Fibroblast of lung (primary cell): ENCODE data around the gene SLC18A3. TPM values are rescaled to one million over a fixed set of nuclear protein-coding genes. Genes with fewer than 3 reads are reported as not detected.

Source experiments
- DNase-seq, 2 donors: peaks; one replicate each; pipeline versions ENCODE4 v3.0.0 to v3.0.0-alpha.2; 2010; ENCODE audit warnings: low read depth in 2 of 2
- H2AFZ ChIP-seq: 2 replicates; pipeline ENCODE4 v1.5.1; 2012; ENCODE audit warnings: low read length, control low read depth, inconsistent platforms
- H3K27ac ChIP-seq: 2 replicates; pipeline ENCODE4 v1.5.1; 2011; ENCODE audit warnings: low read length, control low read depth; ENCODE audit not compliant: insufficient read depth
- H3K27me3 ChIP-seq: 2 replicates; pipeline ENCODE4 v1.5.1; 2011; ENCODE audit warnings: mild to moderate bottlenecking, low read length; ENCODE audit not compliant: control insufficient read depth, insufficient read depth
- H3K36me3 ChIP-seq: 2 replicates; pipeline ENCODE4 v1.5.1; 2011; ENCODE audit warnings: low read length; ENCODE audit not compliant: control insufficient read depth, insufficient read depth
- H3K4me1 ChIP-seq: 2 replicates; pipeline ENCODE4 v1.5.1; 2011; ENCODE audit warnings: low read length; ENCODE audit not compliant: control insufficient read depth, insufficient read depth; ENCODE audit errors: extremely low read depth
- H3K4me2 ChIP-seq: 2 replicates; pipeline ENCODE4 v1.5.1; 2011; ENCODE audit warnings: low read length, control low read depth; ENCODE audit not compliant: insufficient read depth; ENCODE audit errors: extremely low read depth
- H3K4me3 ChIP-seq, 4 experiments: fragments of 200-600 bp in 1 of 4; sonication (generic) in 1 of 4; replicated peaks in 1 of 4; 2 replicates each; pipeline ENCODE4 v1.5.1; 2011 to 2016; ENCODE audit warnings: low read length in 4 of 4, low read depth in 3 of 4, mild to moderate bottlenecking in 3 of 4, control low read depth in 2 of 4, inconsistent platforms in 1 of 4, mixed read lengths in 1 of 4; ENCODE audit not compliant: insufficient read depth in 1 of 4; ENCODE audit errors: control extremely low read depth in 1 of 4
- H3K79me2 ChIP-seq: 2 replicates; pipeline ENCODE4 v1.5.1; 2012; ENCODE audit warnings: mild to moderate bottlenecking, low read length, inconsistent platforms; ENCODE audit not compliant: control insufficient read depth, insufficient read depth
- H3K9ac ChIP-seq: 2 replicates; pipeline ENCODE4 v1.5.1; 2011; ENCODE audit warnings: mild to moderate bottlenecking, low read length, control low read depth; ENCODE audit not compliant: insufficient read depth
- H3K9me3 ChIP-seq: 2 replicates; pipeline ENCODE4 v1.5.1; 2012; ENCODE audit warnings: low read depth, low read length; ENCODE audit not compliant: control insufficient read depth, insufficient read depth
- H4K20me1 ChIP-seq: 2 replicates; pipeline ENCODE4 v1.5.1; 2011; ENCODE audit warnings: low read length; ENCODE audit not compliant: control insufficient read depth, insufficient read depth; ENCODE audit errors: extremely low read depth
- EZH2 ChIP-seq: IDR thresholded peaks from 2 replicates; pipeline ENCODE4 v1.5.1; 2012; ENCODE audit warnings: low read length, control low read depth, mild to moderate bottlenecking; ENCODE audit errors: missing control alignments
- polyA plus RNA-seq, 2 donors: library from polyadenylated mRNA; depleted of rRNA in 1 of 2; stranded (reverse) in 1 of 2; unstranded in 1 of 2; fragments of >200 nt; gene quantifications; 2 replicates each; pipeline ENCODE4 v1.2.1, GENCODE V29; 2011 to 2012; ENCODE audit warnings: missing spikeins in 1 of 2
- total RNA-seq: library from RNA; depleted of rRNA; stranded (reverse); fragments of >200 nt; gene quantifications from 2 replicates; pipeline ENCODE4 v1.2.1, GENCODE V29; 2014
- TF ChIP-seq, protein P1 (sequence below), 2 donors: IDR thresholded peaks in 1 of 2; conservative IDR thresholded peaks in 1 of 2; 1 replicate in 1 of 2; 2 replicates in 1 of 2; pipeline ENCODE4 v1.5.1; 2011 to 2012; ENCODE audit warnings: low read length in 2 of 2, control low read depth in 1 of 2, inconsistent platforms in 1 of 2, low read depth in 1 of 2, mild to moderate bottlenecking in 1 of 2

Gene SLC18A3
- total and polyA plus RNA-seq, 2 donors (not counting 1 experiment from before 2014, with no cell fraction given), result not detected

DNA sequence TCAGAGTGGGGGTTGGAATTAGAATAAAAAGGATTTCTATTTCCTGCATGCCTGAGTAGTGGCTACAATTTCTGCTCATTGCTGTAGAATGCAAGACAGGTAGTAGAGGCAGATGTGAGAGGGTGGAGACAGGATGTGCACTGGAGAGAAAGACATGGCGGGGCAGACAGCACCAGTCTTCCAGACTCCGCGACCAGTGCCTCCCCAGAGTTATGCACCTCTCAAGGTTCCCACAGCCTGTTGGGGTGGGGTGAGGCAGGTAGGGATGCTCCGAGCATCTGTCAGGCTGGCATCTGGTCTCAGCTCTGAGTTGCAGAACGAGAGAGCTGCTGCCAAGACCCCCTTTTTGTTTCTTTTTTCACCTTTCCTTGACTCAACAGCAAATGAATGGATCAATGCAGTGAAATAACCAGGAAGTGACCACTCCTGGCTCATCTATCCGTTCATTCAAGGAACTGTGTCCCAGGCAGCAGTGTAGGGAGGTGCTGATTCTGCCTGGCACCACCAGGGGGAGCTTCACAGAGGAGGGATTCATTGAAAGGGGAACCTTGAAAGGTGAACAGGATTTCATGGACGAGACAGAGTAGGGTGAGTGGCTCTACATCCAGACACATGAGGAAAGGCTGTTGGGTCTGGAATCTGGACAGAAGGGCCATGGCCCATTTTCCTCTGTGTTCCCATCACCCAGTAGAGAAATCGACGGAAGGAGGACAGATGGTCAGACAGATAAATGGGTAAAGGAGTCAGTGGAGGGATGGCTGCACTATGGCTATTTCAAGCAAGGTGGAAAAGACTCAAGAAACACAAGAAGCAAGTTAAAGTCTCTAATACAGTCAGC, 17.2 kb upstream of the SLC18A3 start:
- Histone ChIP-seq H3K9ac (no peak overlapping the region), H3K27me3 (peaks cover 2% of the 10 kb centered on the region), H3K79me2 (no peaks in the 10 kb centered on the region), H3K36me3 (no peaks in the 10 kb centered on the region), H3K4me1 (no peaks in the 10 kb centered on the region), H3K27ac (no peak overlapping the region), H4K20me1 (no peaks in the 10 kb centered on the region), H2AFZ (no peak overlapping the region), H3K4me3 (no peak overlapping the region), H3K4me2 (no peak overlapping the region), H3K9me3 (no peaks in the 10 kb centered on the region)
- TF ChIP-seq, protein P1, sequence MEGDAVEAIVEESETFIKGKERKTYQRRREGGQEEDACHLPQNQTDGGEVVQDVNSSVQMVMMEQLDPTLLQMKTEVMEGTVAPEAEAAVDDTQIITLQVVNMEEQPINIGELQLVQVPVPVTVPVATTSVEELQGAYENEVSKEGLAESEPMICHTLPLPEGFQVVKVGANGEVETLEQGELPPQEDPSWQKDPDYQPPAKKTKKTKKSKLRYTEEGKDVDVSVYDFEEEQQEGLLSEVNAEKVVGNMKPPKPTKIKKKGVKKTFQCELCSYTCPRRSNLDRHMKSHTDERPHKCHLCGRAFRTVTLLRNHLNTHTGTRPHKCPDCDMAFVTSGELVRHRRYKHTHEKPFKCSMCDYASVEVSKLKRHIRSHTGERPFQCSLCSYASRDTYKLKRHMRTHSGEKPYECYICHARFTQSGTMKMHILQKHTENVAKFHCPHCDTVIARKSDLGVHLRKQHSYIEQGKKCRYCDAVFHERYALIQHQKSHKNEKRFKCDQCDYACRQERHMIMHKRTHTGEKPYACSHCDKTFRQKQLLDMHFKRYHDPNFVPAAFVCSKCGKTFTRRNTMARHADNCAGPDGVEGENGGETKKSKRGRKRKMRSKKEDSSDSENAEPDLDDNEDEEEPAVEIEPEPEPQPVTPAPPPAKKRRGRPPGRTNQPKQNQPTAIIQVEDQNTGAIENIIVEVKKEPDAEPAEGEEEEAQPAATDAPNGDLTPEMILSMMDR (conservative IDR thresholded peaks at IDR 0.05 in 1 of 2, IDR thresholded peaks at IDR 0.05 in 1 of 2; ENCODE audit: low read depth in 1 of 2, low read length in 2 of 2), result peak; percentile 95 to 99
- TF ChIP-seq EZH2, result no peak
- DNase-seq, result peak; percentile 24 to 41

DNA sequence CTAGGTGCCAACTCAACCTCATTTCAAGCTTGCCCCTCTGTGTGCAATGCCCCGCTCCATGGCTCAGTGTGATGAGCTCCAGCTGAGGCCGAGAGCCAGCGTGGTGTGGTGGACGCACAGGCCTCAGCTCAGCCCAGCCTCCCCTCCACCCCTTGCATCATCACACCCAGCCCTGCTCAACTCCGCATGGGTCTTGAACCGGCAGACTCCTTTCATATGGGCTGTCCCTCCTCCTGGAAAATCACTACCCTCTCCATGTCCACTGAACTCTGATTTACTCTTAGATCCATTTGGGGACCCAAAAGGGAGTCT, 16.6 kb upstream of the SLC18A3 start:
- Histone ChIP-seq H4K20me1 (no peaks in the 10 kb centered on the region), H3K9ac (no peak overlapping the region), H2AFZ (no peak overlapping the region), H3K4me1 (no peaks in the 10 kb centered on the region), H3K9me3 (no peaks in the 10 kb centered on the region), H3K27me3 (peaks cover 3% of the 10 kb centered on the region), H3K79me2 (no peaks in the 10 kb centered on the region), H3K36me3 (no peaks in the 10 kb centered on the region), H3K4me3 (no peak overlapping the region), H3K4me2 (no peak overlapping the region), H3K27ac (no peak overlapping the region)
- no peak for DNase-seq
- TF ChIP-seq, protein P1 (conservative IDR thresholded peaks at IDR 0.05 in 1 of 2, IDR thresholded peaks at IDR 0.05 in 1 of 2; ENCODE audit: low read depth in 1 of 2, low read length in 2 of 2), result no peak
- no peak for TF ChIP-seq EZH2

- no peak for DNase-seq
- H3K4me3 ChIP-seq, result no peak overlapping the region
- no peak overlapping the region for H3K27ac ChIP-seq
- no peak overlapping the region for H3K4me2 ChIP-seq
- H3K9me3 ChIP-seq, result no peaks in the 10 kb centered on the region
- peaks cover 3% of the 10 kb centered on the region for H3K27me3 ChIP-seq
- H3K79me2 ChIP-seq, result no peaks in the 10 kb centered on the region
- H4K20me1 ChIP-seq, result no peaks in the 10 kb centered on the region
- TF ChIP-seq, protein P1 (conservative IDR thresholded peaks at IDR 0.05 in 1 of 2, IDR thresholded peaks at IDR 0.05 in 1 of 2; ENCODE audit: low read depth in 1 of 2, low read length in 2 of 2), result no peak
- no peak for TF ChIP-seq EZH2
- no peak overlapping the region for H3K9ac ChIP-seq
- H3K4me1 ChIP-seq, result no peaks in the 10 kb centered on the region
- H3K36me3 ChIP-seq, result no peaks in the 10 kb centered on the region
- no peak overlapping the region for H2AFZ ChIP-seq
Measured at GRCh38 chr10:49593998-49594397, 16.1 kb upstream of the SLC18A3 start.
